OCI-M1 (cell line): Measurements from ENCODE around the gene TRMT1L.
"Not testable (repeated sequence)": the region's sequence is repeated elsewhere in the genome, so short reads cannot be mapped to it uniquely, and the experiment has no call there.

Experiments used
- DNase-seq: peaks from one replicate; lab custom pipeline; 2025; lab: John Stamatoyannopoulos, UW

TRMT1L gene

DNA sequence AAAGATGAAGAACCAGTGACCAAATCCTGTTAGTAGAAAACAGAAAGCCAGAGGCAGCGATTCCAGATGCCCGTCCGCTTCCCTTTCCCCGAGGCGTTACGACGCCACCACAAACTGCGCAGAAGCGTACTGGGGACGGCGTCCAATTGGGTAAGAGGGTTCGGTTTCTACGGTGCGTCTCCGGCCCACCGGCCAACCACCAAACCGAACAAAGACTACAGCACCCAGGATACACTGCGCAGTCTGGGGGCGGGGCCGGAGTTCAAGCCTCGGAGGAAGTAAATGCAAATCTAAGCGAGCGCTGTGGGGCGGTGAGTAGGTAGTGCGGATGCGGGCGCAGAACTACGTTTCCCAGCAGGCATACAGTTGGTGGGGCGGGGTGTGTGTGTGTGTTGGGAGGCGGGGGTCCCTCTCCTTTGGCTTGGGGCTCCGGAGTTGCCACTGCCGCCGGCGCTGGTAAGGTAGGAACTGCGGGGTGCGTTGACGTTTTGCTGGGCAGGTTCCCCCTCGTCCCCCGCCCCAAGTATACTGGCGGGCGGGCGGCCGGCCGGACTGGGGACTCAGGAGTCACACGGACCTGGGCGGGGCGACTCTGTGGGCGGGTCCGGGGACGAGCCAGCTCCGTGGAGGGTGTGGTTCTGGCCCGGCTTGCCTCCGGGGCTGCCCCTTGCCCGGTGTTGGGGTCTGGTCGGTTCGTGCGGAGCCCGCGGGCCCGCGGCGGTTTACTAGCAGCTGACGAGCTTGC is at the start of gene TRMT1L, which contains the start of gene SWT1:
Gene TRMT1L, minus strand, starts transcription at position 100 of the 745 bp plus-strand sequence. CDS start 241 bp downstream, outside the sequence.
Gene SWT1, plus strand, starts transcription at position 314 of the 745 bp plus-strand sequence. CDS start 3,675 bp downstream, outside the sequence.
- DNase-seq = peak; percentile 99

DNA sequence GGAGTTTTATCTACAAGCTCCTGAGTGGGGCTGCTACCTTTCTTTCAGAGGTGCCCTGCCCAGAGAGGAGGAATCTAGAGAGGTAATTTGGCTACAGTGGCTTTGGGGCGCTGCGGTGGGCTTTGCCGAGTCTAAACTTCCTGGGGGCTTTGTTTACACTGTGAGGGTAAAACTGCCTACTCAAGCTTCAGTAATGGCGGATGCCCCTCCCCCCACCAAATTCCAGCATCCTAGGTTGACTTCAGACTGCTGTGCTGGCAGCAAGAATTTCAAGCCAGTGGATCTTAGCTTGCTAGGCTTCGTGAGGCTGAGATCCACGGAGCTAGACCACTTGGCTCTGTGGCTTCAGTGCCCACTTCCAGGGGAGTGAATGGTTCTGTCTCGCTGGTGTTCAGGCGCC is 44.1 kb upstream of the TRMT1L start:
- no peak for DNase-seq

DNA sequence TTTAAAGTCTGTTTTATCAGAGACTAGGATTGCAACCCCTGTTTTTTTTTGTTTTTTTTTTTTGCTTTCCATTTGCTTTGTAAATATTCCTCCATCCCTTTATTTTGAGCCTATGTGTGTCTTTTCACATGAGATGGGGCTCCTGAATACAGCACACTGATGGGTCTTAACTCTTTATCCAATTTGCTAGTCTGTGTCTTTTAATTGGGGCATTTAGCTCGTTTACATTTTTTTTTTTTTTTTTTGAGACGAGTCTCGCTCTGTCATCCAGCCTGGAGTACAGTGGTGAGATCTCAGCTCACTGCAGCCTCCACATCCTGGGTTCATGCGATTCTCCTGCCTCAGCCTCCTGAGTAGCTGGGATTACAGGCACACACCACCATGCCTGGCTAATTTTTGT is 42.0 kb upstream of the TRMT1L start:
- DNase-seq = not testable (repeated sequence)

- no peak for DNase-seq
Measured at GRCh38 chr1:185193756-185194155, 37.0 kb upstream of the TRMT1L start.

DNA sequence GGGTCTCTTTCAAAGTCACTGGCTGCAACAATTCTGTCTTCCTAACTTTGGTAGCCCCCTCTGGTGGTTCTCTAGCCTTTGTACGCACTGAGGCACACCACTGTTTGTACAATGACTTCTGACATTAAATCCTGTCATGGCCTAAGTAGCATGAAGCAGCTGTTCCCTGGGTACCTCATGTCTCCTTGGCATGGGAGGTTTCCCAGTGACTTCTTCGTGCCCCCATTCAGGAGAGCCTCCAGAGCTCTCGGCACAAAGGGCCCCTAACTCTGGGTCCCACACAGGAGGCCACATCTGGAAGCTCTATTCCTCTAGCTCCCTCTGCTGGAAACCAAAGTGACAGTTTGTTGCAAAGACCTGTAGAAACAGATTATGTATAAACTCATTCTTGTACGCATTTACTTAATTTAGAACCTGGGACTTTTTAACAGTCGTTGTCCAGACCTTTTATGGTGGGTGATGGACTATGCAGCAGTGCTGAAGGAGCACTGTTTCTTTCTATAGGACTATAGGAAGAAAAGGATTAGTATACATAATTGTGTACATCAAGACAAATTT is 13.6 kb upstream of the TRMT1L start:
- peak; percentile 93 for DNase-seq

DNA sequence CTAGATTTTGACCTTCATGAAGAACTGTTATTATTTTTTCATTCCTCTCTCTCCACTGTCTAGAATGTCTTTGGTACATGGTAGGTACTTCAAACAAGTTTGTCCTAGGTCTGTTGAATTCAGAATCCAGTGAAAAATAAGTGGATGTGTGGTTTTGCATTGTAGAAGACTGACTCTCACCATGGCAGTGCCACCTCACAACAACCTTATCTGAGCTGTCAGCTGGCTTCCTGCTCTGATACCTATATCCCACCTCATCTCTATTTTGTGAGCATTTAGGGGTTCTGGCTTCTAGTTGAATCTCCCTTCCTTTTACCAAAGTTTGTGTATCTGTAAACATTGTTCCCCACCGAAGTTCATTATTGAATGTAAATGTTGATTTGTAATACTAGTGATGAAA is 9.4 kb upstream of the TRMT1L start:
- DNase-seq = no peak

DNA sequence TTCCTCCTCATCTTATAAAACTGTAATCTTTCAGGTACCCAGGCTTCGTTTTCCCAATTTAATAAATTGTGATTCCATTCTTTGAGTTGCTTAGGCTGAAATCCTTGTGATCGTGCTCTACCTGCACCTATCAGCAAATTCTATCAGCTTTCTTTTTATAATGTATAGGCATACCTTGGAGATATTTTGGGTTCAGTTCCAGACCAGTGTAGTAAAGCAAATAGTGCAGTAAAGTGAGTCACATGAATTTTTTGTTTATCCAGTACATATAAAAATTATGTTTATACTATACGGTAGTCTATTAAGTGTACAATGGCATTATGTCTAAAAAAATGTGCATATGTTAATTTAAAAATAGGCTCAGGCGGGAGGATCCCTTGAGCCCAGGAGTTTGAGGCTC is 5.7 kb upstream of the TRMT1L start:
- DNase-seq = no peak

- DNase-seq = peak; percentile 47
Measured at GRCh38 chr1:185159966-185160365, 3.2 kb upstream of the TRMT1L start.

GRCh38 chr1:185158800-185159199 is 2.0 kb upstream of the TRMT1L start:
- DNase-seq = peak; percentile 30

DNA sequence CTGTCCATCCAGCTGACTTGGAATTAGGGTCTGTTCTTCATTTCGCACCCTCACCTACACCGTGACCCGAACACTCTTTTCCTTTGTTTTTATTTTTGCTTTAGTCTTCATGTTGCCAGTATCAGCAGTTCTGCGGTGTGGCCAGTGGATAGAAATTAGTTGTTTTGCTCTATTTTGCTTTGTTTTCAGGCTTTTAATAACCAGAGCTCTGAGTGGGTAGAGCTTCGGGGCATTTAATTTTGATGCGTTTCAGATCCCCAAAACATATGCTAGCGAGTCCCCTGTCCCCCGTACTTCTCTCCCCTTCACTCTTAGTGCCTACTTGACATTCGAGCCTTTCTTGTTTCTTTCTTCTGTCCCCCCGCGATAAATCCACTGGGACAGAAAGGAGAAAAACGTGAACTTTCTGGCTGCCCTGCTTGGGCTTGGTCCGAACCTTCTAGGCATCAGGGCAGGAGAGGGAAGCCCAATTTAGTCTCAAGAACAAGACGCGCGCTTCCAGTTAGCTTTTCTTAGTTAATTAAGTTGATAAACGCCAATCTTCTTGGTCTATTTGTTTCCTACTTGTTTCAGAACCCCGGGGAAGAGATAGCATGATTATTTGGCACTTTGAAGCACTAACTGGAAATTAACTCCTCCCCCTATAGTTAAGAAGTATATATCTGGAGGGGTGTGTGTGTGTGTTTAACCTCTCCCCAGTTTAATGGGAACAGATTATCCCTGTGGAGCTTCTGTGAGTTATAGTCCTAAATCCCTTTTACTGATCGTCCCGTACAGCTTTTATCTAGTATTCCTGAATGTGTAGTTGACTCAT is 1.1 kb upstream of the TRMT1L start:
- DNase-seq = peak; percentile 59

GRCh38 chr1:185156288-185156853 is 382 bp downstream of the TRMT1L start:
- DNase-seq = peak; percentile 80

DNA sequence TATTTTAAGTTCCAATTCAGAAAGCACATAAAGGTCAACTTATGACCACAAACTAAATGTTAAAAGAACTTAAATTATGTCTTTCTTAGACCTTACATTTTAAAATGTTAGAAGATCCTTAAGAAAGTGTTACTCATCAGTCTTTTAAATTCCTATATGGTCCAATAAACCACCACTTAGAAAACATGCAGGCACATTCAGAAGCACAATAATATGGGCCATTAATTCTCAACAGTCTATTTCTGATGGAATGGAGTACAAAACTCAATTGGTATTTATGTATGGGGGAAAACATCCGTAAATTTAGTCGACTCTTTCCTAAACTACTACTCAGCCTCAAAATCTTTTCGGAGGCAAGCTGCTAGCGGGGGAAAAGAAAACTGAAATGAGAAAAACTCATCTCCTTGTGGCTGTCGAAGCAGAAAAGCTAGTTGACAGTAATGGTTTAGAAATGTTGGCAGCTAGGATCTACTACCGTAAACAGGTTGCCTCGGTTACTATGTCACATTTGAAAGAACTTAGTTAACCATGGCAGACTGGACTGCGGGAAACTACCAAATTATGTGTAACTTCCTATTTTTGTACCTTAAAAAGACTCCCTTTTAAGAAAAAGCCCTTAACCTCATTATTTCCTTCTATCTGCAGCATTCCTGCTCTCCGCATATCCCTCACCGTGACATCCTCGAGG is 1.0 kb downstream of the TRMT1L start:
- peak; percentile 73 for DNase-seq

GRCh38 chr1:185154912-185155513 is 1.7 kb downstream of the TRMT1L start:
- peak; percentile 25 for DNase-seq

DNA sequence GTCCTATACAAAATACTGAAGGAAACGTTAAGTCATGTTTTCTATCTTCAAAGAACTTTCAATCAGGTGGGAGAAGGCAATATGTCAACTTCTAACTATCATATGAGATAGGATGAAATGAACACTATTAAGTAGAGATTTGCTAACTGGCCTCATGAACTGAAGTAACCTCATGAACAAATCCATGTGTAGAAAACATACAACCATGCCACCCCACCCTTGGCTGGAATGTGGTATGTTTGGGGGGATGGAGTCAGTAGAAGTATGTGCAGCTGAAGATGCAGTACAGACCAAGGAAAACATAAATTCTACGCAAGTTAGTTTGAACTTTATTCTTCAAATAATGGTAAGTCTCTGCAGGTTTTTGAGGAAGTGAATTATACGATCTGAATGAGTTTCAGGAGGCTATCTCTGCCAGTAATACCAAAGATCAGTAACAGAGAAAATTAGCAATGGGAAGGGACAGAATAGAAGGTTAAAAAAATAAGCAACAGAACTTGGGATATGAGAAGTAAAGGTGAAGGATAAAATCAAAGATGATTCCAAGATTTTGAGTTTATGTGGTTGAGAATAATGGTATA is 4.5 kb downstream of the TRMT1L start:
- peak; percentile 45 for DNase-seq

GRCh38 chr1:185151215-185151614 is 5.5 kb downstream of the TRMT1L start:
- DNase-seq = no peak

GRCh38 chr1:185144233-185144632 is 12.5 kb downstream of the TRMT1L start:
- DNase-seq = no peak

GRCh38 chr1:185139246-185139645 is 17.5 kb downstream of the TRMT1L start:
- no peak for DNase-seq

DNA sequence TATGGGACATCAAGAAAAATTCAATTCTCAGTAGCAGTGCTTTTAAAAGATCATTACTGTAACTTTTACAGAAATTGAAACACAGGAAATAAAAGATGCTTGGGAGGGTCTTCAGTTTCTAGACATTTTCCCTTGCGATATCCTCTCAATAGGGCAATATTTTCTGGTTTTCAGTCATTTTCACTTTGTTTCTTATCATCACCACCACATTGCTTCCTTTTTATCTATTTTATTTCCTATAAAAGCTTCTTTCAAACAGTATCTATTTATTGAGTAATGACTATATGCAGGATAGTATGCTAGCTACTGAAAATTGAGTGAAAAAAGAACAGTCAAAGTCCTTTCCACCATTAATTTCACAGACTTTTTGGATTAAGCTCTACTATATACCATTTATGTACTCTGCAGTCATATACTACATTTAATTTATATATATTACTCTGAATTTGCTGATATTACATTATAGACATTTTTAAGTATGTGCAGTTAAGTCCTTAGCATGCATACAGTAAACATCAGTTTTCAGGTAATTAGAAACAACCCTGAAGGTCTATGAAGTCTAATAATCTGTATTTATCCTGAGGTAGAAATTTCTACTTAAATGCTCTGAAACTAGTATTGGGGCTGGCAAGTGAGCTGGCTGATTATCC is 18.7 kb downstream of the TRMT1L start:
- DNase-seq = peak; percentile 58

- no peak for DNase-seq
Measured at GRCh38 chr1:185132534-185132933, 24.2 kb downstream of the TRMT1L start.

- no peak for DNase-seq
Measured at GRCh38 chr1:185129708-185130107, 27.0 kb downstream of the TRMT1L start.
